ENCODE measurements around the gene NLGN1.
A peak's percentile ranks its signal among the peaks of the same experiment; 100 is the strongest.

The NLGN1 gene

DNA sequence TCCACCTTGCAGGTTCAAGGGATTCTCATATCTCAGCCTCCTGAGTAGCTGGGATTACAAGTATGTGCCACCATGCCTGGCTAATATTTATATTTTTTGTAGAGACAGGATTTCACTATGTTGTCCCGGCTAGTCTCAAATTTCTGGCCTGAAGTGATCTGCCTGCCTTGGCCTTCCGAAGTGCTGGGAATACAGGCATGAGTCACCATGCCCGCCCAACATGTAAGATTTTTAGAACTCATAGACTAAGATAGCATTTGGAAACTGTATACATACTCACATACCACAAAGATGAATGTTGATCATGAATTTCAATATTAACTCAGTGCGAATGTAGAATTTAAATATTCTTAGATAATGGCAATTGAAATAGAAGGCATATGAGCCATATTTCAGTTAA, 718.9 kb downstream of the NLGN1 start:
- DNase-seq (ENCODE audit: low read depth in 1 of 2, low spot score in 1 of 2) = no peak
- no peak for TF ChIP-seq JUND (IDR thresholded peaks at IDR 0.05; ENCODE audit: low read depth)
- in situ Hi-C loops (cut with HindIII; ENCODE audit: low pct_unique_long_range_greater_than_20kb, low sequenced_read_pairs) = no loop called here

GRCh38 chr3:174120997-174121396, 723.5 kb downstream of the NLGN1 start:
- TF ChIP-seq JUND (IDR thresholded peaks at IDR 0.05; ENCODE audit: low read depth) = no peak
- DNase-seq (ENCODE audit: low read depth in 1 of 2, low spot score in 1 of 2) = no peak
- in situ Hi-C loops (cut with HindIII; ENCODE audit: low pct_unique_long_range_greater_than_20kb, low sequenced_read_pairs) = no loop called here

GRCh38 chr3:174122411-174122810, 724.9 kb downstream of the NLGN1 start:
- no peak for TF ChIP-seq JUND (IDR thresholded peaks at IDR 0.05; ENCODE audit: low read depth)
- no peak for DNase-seq (ENCODE audit: low read depth in 1 of 2, low spot score in 1 of 2)
- in situ Hi-C loops (cut with HindIII; ENCODE audit: low pct_unique_long_range_greater_than_20kb, low sequenced_read_pairs) = no loop called here

DNA sequence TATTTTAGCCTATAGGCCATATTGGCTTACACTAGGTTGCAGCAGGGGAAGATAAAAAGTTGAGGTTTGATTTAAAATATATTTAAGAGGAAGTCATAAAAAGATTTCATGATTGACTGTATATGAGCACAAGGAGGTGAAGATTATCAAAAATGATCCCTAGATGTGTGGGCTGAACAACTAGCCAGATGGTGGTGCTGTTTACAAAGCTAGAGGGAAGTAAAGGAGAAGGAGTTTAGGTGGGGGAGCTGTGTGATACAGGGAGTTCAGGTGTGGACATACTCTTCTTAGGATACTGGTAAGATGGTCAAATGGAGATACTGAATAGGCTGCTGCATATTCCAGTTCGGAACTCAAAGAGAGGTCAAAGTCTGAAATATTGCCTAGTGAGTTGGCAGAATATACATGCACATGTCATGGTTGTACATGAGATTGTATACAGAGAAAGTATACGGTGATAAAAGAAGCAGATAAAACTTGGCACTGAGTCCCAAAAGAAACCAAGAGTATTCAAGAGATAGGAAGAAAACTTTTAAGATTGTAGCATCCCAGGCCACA, 727.8 kb downstream of the NLGN1 start:
- TF ChIP-seq JUND (IDR thresholded peaks at IDR 0.05; ENCODE audit: low read depth) = no peak
- peak; percentile 31 to 83 for DNase-seq (ENCODE audit: low read depth in 1 of 2, low spot score in 1 of 2)
- in situ Hi-C loops (cut with HindIII; ENCODE audit: low pct_unique_long_range_greater_than_20kb, low sequenced_read_pairs) = no loop called here

DNA sequence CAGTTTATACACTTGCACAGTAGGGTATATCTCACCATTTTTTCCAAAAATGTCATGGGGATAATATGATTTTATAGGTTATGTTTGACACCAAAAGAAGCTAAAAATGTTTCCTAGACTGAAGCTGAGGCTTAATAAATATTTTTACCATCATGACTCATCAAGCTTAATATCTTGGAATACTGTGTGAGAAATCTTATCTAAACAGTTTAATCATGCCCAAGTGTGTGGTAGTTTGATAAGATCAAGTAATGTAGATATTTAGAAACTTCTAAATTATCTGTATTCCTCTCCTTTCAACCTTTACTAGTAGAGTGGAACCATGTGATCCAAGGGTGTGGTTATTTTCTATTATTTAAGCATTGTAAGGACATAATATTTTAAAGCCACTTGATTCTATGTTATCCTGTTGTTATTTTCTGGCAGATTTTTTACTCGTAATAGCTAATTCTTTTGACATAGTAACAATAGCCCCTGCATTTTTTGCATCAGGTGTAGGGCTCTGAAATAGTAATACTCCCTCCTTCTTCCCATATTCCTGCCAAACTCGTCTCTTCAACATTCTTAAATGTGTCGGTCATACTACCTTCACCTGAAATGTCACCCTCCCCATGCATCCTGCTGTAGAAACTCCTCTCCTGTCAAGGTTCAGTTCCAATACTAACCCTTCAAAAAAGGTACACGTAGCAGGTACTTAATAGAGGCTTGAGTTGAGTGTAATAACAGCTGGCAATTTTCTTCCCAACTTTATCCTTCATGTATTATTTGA, 729.6 kb downstream of the NLGN1 start:
- DNase-seq (ENCODE audit: low read depth in 1 of 2, low spot score in 1 of 2) = peak; percentile 13 to 88
- TF ChIP-seq JUND (IDR thresholded peaks at IDR 0.05; ENCODE audit: low read depth) = peak; percentile 63; the same call in 1 of the 2 replicates
- in situ Hi-C loops (cut with HindIII; ENCODE audit: low pct_unique_long_range_greater_than_20kb, low sequenced_read_pairs) = no loop called here

DNA sequence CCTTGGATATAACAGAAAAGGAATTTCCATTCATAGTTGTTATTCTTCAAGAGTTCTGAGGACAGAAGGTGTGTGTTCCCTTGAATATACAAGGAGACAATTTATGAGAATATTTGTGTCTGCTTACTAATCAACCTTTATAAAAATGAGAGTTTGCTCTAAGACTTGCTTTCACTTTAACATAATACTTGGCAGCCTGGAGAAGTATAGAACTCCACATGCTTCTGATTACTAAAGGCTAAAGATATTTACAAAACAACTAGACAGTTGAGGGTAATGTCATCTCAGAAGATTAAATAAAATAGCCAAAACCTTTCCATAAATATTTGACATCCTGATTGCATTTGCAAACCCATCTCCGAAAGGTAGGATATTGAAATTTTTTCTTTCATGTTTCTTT, 734.5 kb downstream of the NLGN1 start:
- no peak for DNase-seq (ENCODE audit: low read depth in 1 of 2, low spot score in 1 of 2)
- TF ChIP-seq JUND (IDR thresholded peaks at IDR 0.05; ENCODE audit: low read depth) = no peak
- in situ Hi-C loops (cut with HindIII; ENCODE audit: low pct_unique_long_range_greater_than_20kb, low sequenced_read_pairs) = no loop called here

- no peak for DNase-seq (ENCODE audit: low read depth in 1 of 2, low spot score in 1 of 2)
- in situ Hi-C loops (cut with HindIII; ENCODE audit: low pct_unique_long_range_greater_than_20kb, low sequenced_read_pairs) = no loop called here
- no peak for TF ChIP-seq JUND (IDR thresholded peaks at IDR 0.05; ENCODE audit: low read depth)
These were observed 735.0 kb downstream of the NLGN1 start for GRCh38 chr3:174132421-174133042.

- in situ Hi-C loops (cut with HindIII; ENCODE audit: low pct_unique_long_range_greater_than_20kb, low sequenced_read_pairs) = no loop called here
- no peak for DNase-seq (ENCODE audit: low read depth in 1 of 2, low spot score in 1 of 2)
- TF ChIP-seq JUND (IDR thresholded peaks at IDR 0.05; ENCODE audit: low read depth) = no peak
These were observed 748.5 kb downstream of the NLGN1 start for GRCh38 chr3:174146008-174146407.

DNA sequence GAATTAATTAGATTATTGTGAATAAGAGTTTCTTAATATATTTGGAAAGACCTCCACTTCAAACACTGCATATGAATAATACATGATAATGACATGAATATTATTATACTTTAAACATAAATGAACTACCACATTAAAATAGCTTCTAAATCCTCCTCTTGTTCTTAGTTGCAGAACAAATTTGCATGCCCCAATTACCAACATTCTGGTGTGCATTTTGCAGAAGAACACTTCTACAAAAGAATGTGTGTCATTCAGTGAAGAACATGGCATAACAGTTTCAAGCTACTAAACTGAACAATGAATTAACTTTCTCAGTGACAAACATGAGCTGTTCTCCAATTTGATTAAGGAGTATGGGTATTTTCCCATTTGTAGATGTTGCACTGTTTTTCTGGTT, 750.3 kb downstream of the NLGN1 start:
- TF ChIP-seq JUND (IDR thresholded peaks at IDR 0.05; ENCODE audit: low read depth) = no peak
- in situ Hi-C loops (cut with HindIII; ENCODE audit: low pct_unique_long_range_greater_than_20kb, low sequenced_read_pairs) = no loop called here
- no peak for DNase-seq (ENCODE audit: low read depth in 1 of 2, low spot score in 1 of 2)

DNA sequence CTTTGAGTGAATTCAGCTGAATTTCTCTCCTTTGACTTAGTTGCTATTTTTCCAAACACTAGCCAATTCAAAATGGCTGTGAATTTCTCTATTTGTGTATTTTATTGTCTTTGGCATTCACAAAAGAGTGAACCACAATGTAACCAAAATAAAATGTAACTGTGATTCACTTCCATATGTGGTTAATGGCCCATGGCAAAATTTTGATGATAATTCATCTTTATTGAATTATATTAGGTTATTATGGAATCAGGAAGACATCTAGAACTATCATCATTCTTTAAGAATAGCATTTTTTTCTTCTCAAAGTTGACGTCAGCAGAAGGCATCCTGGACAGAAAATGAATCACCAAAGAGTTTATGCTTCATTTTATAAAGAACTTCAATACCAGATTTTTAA, 756.3 kb downstream of the NLGN1 start:
- DNase-seq (ENCODE audit: low read depth in 1 of 2, low spot score in 1 of 2) = no peak
- TF ChIP-seq JUND (IDR thresholded peaks at IDR 0.05; ENCODE audit: low read depth) = no peak
- in situ Hi-C loops (cut with HindIII; ENCODE audit: low pct_unique_long_range_greater_than_20kb, low sequenced_read_pairs) = no loop called here

- DNase-seq (ENCODE audit: low read depth in 1 of 2, low spot score in 1 of 2) = peak in 1 of 2 experiments; percentile 31
- in situ Hi-C loops (cut with HindIII; ENCODE audit: low pct_unique_long_range_greater_than_20kb, low sequenced_read_pairs) = no loop called here
These were observed 758.7 kb downstream of the NLGN1 start for GRCh38 chr3:174156200-174156599.

DNA sequence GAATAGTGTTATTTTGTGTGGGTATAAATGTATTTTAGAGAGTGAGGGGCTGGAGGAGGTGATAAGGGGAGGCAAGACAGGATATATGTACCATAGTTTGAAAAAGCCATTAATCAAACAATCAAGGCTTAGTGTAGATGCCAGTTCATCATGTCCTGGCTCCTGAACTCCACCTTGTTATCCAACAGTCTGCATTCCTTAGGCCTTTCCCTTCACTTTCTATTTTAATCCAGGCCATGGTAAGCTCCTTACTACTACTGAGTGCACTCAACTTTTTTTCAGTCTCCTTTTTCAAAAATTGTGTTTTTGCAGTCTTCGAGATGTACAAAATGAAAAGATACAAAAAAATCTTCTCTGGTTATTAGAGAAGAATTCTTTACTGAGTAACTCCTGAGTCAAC, 761.1 kb downstream of the NLGN1 start:
- in situ Hi-C loops (cut with HindIII; ENCODE audit: low pct_unique_long_range_greater_than_20kb, low sequenced_read_pairs) = no loop called here
- TF ChIP-seq JUND (IDR thresholded peaks at IDR 0.05; ENCODE audit: low read depth) = no peak
- no peak for DNase-seq (ENCODE audit: low read depth in 1 of 2, low spot score in 1 of 2)

More at GRCh38 chr3:174156200-174156599, 758.7 kb downstream of the NLGN1 start:
- no peak for TF ChIP-seq JUND (IDR thresholded peaks at IDR 0.05; ENCODE audit: low read depth)

DNA sequence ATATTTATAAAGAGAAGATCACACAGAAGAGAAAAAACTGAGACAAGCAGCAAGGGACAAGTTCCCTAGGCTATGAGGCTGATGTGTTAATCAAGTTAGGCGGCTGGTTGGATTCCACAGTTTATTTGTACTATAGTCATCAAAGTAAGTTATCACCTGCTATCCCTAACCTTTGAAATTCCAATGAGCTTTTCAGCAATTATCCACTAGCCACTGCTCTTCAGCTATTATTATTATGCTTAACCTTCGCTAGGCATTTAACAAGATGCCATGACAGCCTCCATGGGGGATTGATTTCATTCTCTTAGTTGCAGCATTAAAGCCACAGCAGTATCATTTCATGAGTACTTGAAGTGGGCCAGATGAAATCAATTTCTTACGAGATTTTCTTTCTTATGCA, 762.1 kb downstream of the NLGN1 start:
- DNase-seq (ENCODE audit: low read depth in 1 of 2, low spot score in 1 of 2) = no peak
- in situ Hi-C loops (cut with HindIII; ENCODE audit: low pct_unique_long_range_greater_than_20kb, low sequenced_read_pairs) = no loop called here
- TF ChIP-seq JUND (IDR thresholded peaks at IDR 0.05; ENCODE audit: low read depth) = no peak
